ENCODE measurements around the gene GPR142. TPM values are rescaled to one million over a fixed set of nuclear protein-coding genes. Genes with fewer than 3 reads are reported as not detected.

Gene GPR142
- total and polyA plus RNA-seq, 10 of the 15 experiments (the other 5 are each of a cell fraction or from before 2014, with no cell fraction given): not detected

GRCh38 chr17:74408262-74408661 lies 41.0 kb downstream of the GPR142 start:
- intact Hi-C loops (cut with micrococcal nuclease; ENCODE audit: unreplicated experiment) (no loop called here), in situ Hi-C loops (cut with MboI) (no loop called here)
- no peak for DNase-seq (ENCODE audit: low read depth, low spot score)
- no peak overlapping the region for H3K9ac ChIP-seq (ENCODE audit: control insufficient read depth, insufficient read depth, low read length)
- no peaks in the 10 kb centered on the region for H3K4me1 ChIP-seq (ENCODE audit: control insufficient read depth, insufficient read depth, low read length)
- no peaks in the 10 kb centered on the region for H3K9me3 ChIP-seq (replicated peaks; ENCODE audit: control insufficient read depth, insufficient read depth, low read length)
- H2AFZ ChIP-seq (ENCODE audit: control insufficient read depth, low read depth, low read length): no peak overlapping the region
- no peaks in the 10 kb centered on the region for H3K79me2 ChIP-seq (ENCODE audit: control insufficient read depth, insufficient read depth, low read length)
- ChIA-PET CTCF (interaction anchor here (0.6 to 1.7 kb wide), 5 partner anchors 10 to 64 kb away, joined by 3 to 11 read pairs (median 3); no protein-coding TSS in a partner anchor), POLR2A (interaction anchor here (0.6 to 0.9 kb wide), 2 partner anchors 25 to 99 kb away, joined by 3 to 6 read pairs; no protein-coding TSS in a partner anchor), SMC1A (ENCODE audit: uncharacterized antibody, unreplicated experiment) (interaction anchor here (0.9 to 4.0 kb wide), 4 partner anchors 22 to 49 kb away, joined by 4 to 17 read pairs (median 5); no protein-coding TSS in a partner anchor), RAD21 (ENCODE audit: unreplicated experiment) (interaction anchor here (0.6 to 1.4 kb wide), 3 partner anchors 9 to 47 kb away, joined by 3 to 4 read pairs (median 4); no protein-coding TSS in a partner anchor)
- 26% methylated on average over 3 of the region's 3 CpGs for WGBS (ENCODE audit: insufficient coverage, insufficient replicate concordance, low lambda C conversion rate, missing lambda C conversion rate)
- no peak for FAIRE-seq
- no peak overlapping the region for H3K4me3 ChIP-seq
- BruUV-seq (replicated peaks): no TSS peak
- TF ChIP-seq SP1 (IDR thresholded peaks at IDR 0.05; ENCODE audit: low read depth, low read length) (no peak), RBBP5 (conservative IDR thresholded peaks at IDR 0.05) (no peak), ZNF24 (IDR thresholded peaks at IDR 0.05) (no peak), BMI1 (IDR thresholded peaks at IDR 0.05; ENCODE audit: borderline replicate concordance) (no peak), ZNF384 (IDR thresholded peaks at IDR 0.05; ENCODE audit: borderline replicate concordance, low read depth, low read length) (peak; percentile 38; the same call in 1 of the 2 replicates), HCFC1 (IDR thresholded peaks at IDR 0.05; ENCODE audit: low read length) (no peak), SMAD1 (IDR thresholded peaks at IDR 0.05; ENCODE audit: low read depth, partially characterized antibody) (no peak), SMC3 (IDR thresholded peaks at IDR 0.05; ENCODE audit: borderline replicate concordance, low read length) (peak; percentile 24; the same call in 1 of the 2 replicates), MYB (IDR thresholded peaks at IDR 0.05; ENCODE audit: borderline replicate concordance, low read depth, low read length) (no peak), ZBTB4 (CRISPR knock-in tag; IDR thresholded peaks at IDR 0.05) (no peak), CUX1 (IDR thresholded peaks at IDR 0.05; ENCODE audit: insufficient replicate concordance, low read depth, low read length) (no peak)
- TF ChIP-seq, protein P1, sequence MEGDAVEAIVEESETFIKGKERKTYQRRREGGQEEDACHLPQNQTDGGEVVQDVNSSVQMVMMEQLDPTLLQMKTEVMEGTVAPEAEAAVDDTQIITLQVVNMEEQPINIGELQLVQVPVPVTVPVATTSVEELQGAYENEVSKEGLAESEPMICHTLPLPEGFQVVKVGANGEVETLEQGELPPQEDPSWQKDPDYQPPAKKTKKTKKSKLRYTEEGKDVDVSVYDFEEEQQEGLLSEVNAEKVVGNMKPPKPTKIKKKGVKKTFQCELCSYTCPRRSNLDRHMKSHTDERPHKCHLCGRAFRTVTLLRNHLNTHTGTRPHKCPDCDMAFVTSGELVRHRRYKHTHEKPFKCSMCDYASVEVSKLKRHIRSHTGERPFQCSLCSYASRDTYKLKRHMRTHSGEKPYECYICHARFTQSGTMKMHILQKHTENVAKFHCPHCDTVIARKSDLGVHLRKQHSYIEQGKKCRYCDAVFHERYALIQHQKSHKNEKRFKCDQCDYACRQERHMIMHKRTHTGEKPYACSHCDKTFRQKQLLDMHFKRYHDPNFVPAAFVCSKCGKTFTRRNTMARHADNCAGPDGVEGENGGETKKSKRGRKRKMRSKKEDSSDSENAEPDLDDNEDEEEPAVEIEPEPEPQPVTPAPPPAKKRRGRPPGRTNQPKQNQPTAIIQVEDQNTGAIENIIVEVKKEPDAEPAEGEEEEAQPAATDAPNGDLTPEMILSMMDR (IDR thresholded peaks at IDR 0.05 in 2 of 3, conservative IDR thresholded peaks at IDR 0.05 in 1 of 3; ENCODE audit: control insufficient read depth in 2 of 3, extremely low read depth in 1 of 3, insufficient read depth in 1 of 3, low read depth in 3 of 3, low read length in 3 of 3): peak; percentile 6 to 33 (median 18); a peak in 2 of 6 replicates
- no peaks in the 10 kb centered on the region for H3K36me3 ChIP-seq (ENCODE audit: control insufficient read depth in 2 of 2, insufficient read depth in 2 of 2, low read length in 1 of 2)
- no peak overlapping the region for H3K27ac ChIP-seq (ENCODE audit: control insufficient read depth, insufficient read depth)
- no peaks in the 10 kb centered on the region for H4K20me1 ChIP-seq (ENCODE audit: control insufficient read depth, insufficient read depth)
- no peak overlapping the region for H3K4me2 ChIP-seq (ENCODE audit: control insufficient read depth, insufficient read depth)
- peak; percentile 76 for ATAC-seq
- no peaks in the 10 kb centered on the region for H3K27me3 ChIP-seq (replicated peaks in 1 of 2; ENCODE audit: control insufficient read depth in 2 of 2, insufficient read depth in 2 of 2, low read length in 1 of 2)

All from GM12878 (cell line).